BJ (cell line): ENCODE results near the gene LRRC49. TPM values are rescaled to one million over a fixed set of nuclear protein-coding genes. Genes with fewer than 3 reads are reported as not detected.
A peak's percentile ranks its signal among the peaks of the same experiment; 100 is the strongest.
"Not testable (repeated sequence)": the region's sequence is repeated elsewhere in the genome, so short reads cannot be mapped to it uniquely, and the experiment has no call there.

ENCODE experiments used
- CTCF ChIA-PET: fragments of 350-600 bp; formaldehyde crosslinking; extraction: SDS; loops from one replicate; lab custom pipeline; 2021; ENCODE audit warnings: antibody characterized with exemption, inconsistent platforms; lab: Yijun Ruan, JAX
- POLR2A ChIA-PET: fragments of 300-600 bp; sonication (Branson Sonifier 250); formaldehyde crosslinking; extraction: SDS; loops from one replicate; lab custom pipeline; 2021; ENCODE audit warnings: antibody characterized with exemption; lab: Charles Lee
- DNase-seq: peaks from one replicate; pipeline ENCODE4 v3.0.0-alpha.2; 2011; ENCODE audit warnings: low read depth
- H3K27me3 ChIP-seq: 2 replicates; pipeline ENCODE4 v1.6.0; 2011; ENCODE audit warnings: low read length; ENCODE audit not compliant: control insufficient read depth, insufficient read depth
- H3K36me3 ChIP-seq: 2 replicates; pipeline ENCODE4 v1.5.1; 2011; ENCODE audit warnings: low read length; ENCODE audit not compliant: control insufficient read depth, insufficient read depth
- H3K4me3 ChIP-seq: 2 replicates; pipeline ENCODE4 v1.5.1; 2011; ENCODE audit warnings: low read depth, mild to moderate bottlenecking, control low read depth, low read length
- polyA plus RNA-seq: library from polyadenylated mRNA; depleted of rRNA; stranded (reverse); fragments of >200 nt; gene quantifications from 2 replicates; pipeline ENCODE4 v1.2.3, GENCODE V29; 2011
- TF ChIP-seq, protein P1 (sequence below): IDR thresholded peaks from 2 replicates; pipeline ENCODE4 v1.5.1; 2011; ENCODE audit warnings: low read depth, mild to moderate bottlenecking, control low read depth, inconsistent platforms, low read length, moderate library complexity; ENCODE audit not compliant: insufficient read depth

Gene LRRC49
- polyA plus RNA-seq, 1 experiment = 6.2 TPM

DNA sequence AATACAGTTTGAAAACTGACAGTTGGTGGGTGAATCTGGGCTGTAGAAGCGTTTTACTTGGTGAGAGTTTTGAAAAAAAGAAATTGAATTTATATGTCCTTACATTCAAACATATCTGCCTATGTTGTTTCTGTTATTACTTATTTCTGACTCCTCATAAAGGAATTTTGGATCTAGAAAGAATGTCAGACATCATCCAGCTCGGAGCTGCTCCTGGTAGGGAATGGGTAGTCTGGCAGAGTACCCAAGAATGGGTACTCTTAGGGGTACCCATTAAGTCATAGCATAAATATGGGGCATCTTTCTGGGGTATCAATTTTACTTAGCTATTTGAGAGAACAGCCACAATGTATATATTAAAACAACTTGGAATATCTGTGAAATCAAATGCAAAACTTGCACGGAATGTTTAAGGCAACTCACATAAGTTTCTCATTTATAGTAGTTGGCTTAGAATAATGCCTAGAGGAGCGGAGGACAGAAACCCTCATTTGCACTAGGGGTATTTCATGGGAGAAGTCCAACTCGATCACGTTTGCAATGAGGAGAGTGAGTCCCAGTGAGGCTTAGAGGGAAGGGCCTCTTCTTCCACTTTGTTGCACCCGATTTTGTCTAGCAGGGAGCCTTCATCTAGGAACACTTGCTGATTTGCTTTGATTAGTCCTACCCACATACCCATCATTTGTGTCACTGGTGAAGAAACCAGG, 36.3 kb upstream of the LRRC49 start:
- TF ChIP-seq, protein P1, sequence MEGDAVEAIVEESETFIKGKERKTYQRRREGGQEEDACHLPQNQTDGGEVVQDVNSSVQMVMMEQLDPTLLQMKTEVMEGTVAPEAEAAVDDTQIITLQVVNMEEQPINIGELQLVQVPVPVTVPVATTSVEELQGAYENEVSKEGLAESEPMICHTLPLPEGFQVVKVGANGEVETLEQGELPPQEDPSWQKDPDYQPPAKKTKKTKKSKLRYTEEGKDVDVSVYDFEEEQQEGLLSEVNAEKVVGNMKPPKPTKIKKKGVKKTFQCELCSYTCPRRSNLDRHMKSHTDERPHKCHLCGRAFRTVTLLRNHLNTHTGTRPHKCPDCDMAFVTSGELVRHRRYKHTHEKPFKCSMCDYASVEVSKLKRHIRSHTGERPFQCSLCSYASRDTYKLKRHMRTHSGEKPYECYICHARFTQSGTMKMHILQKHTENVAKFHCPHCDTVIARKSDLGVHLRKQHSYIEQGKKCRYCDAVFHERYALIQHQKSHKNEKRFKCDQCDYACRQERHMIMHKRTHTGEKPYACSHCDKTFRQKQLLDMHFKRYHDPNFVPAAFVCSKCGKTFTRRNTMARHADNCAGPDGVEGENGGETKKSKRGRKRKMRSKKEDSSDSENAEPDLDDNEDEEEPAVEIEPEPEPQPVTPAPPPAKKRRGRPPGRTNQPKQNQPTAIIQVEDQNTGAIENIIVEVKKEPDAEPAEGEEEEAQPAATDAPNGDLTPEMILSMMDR = no peak
- Histone ChIP-seq H3K4me3 (no peak overlapping the region), H3K27me3 (no peaks in the 10 kb centered on the region), H3K36me3 (peaks cover 2% of the 10 kb centered on the region; the same call in 1 of the 2 replicates)
- ChIA-PET CTCF (interaction anchor here (0.6 to 5.7 kb wide), 6 partner anchors 12 to 851 kb away, joined by 3 to 35 read pairs (median 6); no protein-coding TSS in a partner anchor), POLR2A (no interaction called here)
- DNase-seq = no peak

DNA sequence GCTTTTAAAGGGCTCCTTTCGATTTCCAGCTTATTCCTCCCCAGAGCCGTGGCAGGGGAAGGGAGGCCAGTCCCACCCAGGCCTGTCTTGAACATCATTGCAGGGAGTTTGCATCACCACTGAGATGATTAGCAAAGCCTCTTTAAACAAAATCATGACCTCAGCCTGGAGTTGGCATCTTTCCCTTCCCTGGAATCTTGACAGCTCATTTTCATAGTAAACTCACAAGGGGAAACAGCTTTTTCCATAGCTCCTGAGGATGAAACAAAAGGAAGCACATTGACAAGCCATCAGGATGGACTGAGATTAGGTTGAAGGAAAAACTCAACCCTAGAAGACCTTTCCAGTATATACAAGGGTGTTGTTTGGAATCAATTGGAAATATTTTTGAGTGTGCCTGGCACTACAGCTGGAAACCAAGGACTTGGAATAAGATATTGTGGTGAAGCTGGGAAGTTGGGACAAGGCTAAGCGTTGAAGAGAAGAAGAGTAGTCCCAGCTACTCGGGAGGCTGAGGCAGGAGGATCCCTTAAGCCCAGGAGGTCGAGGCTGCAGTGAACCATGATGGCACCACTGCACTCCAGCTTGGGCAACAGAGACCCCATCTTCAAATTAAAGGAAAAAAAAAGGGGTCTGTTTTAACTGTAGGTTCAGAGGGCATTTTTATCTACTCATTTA, 35.6 kb upstream of the LRRC49 start:
- DNase-seq = peak; percentile 98
- TF ChIP-seq, protein P1 = no peak
- Histone ChIP-seq H3K4me3 (no peak overlapping the region), H3K36me3 (no peaks in the 10 kb centered on the region; the same call in 1 of the 2 replicates), H3K27me3 (no peaks in the 10 kb centered on the region)
- CTCF ChIA-PET = interaction anchor here (1.1 to 5.7 kb wide), 4 partner anchors 12 to 45 kb away, joined by 3 to 35 read pairs (median 10); no protein-coding TSS in a partner anchor
- POLR2A ChIA-PET = interaction anchor here (0.6 kb wide), 1 partner anchor 1692 kb away, joined by 9 read pairs; no protein-coding TSS in a partner anchor

DNA sequence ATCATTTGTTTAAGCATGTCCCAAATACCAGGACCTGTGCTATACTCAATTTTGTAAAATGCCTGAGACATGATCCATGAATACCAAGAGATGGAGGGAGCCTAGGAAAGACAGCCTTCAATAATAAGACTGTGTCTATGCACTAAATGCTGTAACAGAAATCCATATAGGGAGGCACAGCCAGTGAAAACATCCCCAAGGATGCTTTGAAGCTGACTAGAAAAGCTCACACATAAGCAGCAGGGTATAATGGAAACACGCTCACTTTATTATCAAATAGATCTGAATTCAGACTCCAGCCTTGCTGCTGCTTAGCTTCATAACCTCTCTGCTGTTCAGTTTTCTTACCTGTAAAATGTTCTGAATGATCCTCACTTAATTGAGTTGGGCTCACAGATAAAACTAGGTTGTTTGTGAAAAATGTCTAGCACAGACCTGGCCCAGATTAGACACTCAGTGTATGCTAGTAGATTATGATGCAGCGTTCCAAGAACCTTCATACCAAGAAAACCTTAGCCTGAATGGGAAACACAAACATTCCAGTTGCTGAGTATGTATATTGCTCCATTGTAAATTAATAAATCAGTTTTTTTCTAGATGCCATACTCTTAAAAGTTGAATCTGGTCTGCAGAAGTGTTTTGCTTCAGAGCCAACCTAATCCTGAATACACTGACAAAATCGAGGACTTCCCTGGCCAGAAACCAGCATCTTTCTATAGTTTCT, 34.9 kb upstream of the LRRC49 start:
- POLR2A ChIA-PET = interaction anchor here (0.6 kb wide), 1 partner anchor 1692 kb away, joined by 9 read pairs; no protein-coding TSS in a partner anchor
- CTCF ChIA-PET = interaction anchor here (1.4 to 5.7 kb wide), 3 partner anchors 11 to 24 kb away, joined by 3 to 35 read pairs (median 14); no protein-coding TSS in a partner anchor
- H3K36me3 ChIP-seq = no peaks in the 10 kb centered on the region
- TF ChIP-seq, protein P1 = no peak
- H3K27me3 ChIP-seq = no peaks in the 10 kb centered on the region
- H3K4me3 ChIP-seq = no peak overlapping the region
- DNase-seq = no peak

DNA sequence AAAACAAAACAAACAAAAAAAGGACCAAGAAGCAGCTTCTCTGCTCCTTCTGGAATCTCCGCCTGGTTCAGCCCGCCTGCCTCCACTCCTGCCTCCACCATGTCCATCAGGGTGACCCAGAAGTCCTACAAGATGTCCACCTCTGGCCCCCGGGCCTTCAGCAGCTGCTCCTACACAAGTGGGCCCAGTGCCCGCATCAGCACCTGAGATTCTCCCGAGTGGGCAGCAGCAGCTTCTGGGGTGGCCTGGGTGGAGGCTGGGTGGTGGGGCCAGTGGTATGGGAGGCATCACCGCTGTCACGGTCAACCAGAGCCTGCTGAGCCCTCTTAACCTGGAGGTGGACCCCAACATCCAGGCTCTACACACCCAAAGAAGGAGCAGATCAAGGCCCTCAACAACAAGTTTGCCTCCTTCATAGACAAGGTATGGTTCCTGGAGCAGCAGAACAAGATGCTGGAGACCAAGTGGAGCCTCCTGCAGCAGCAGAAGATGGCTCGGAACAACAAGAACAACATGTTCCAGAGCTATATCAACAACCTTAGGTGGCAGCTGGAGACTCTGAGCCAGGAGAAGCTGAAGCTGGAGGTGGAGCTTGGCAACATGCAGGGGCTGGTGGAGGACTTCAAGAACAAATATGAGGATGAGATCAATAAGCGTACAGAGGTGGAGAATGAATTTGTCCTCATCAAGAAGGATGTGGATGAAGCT, 33.9 kb upstream of the LRRC49 start:
- POLR2A ChIA-PET, DNase-seq, H3K27me3 ChIP-seq, H3K36me3 ChIP-seq, H3K4me3 ChIP-seq: not testable (repeated sequence)
- CTCF ChIA-PET = interaction anchor here (0.5 to 5.7 kb wide), 6 partner anchors 16 to 44 kb away, joined by 3 to 35 read pairs (median 4); no protein-coding TSS in a partner anchor

DNA sequence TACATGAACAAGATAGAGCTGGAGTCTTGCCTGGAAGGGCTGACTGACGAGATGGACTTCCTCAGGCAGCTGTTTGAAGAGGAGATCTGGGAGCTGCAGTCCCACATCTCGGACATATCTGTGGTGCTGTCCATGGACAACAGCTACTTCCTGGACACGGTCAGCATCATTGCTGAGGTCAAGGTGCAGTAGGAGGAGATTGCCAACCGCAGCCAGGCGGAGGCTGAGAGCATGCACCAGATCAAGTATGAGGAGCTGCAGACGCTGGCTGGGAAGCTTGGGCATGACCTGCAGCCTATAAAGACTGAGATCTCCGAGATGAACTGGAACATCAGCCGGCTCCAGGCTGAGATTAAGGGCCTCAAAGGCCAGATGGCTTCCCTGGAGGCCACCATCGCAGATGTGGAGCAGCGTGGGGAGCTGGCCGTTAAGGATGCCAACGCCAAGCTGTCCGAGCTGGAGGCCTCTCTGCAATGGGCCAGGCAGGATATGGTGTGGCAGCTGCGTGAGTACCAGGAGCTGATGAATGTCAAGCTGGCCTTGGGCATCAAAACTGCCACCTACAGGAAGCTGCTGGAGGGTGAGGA, 33.2 kb upstream of the LRRC49 start:
- Histone ChIP-seq H3K36me3 (no peaks in the 10 kb centered on the region), H3K27me3 (no peaks in the 10 kb centered on the region), H3K4me3 (no peak overlapping the region)
- CTCF ChIA-PET = interaction anchor here (0.5 to 5.7 kb wide), 5 partner anchors 15 to 45 kb away, joined by 3 to 35 read pairs (median 4); no protein-coding TSS in a partner anchor
- POLR2A ChIA-PET = no interaction called here
- no peak for DNase-seq
- TF ChIP-seq, protein P1 = no peak
